IMR-90 (cell line): ENCODE measurements around the gene FAM98C. TPM values are rescaled to one million over a fixed set of nuclear protein-coding genes. Genes with fewer than 3 reads are reported as not detected.

Source experiments
- ATAC-seq: fragments of 200-7000 bp; cut with Tn5 transposase; 2 replicates; pipeline ENCODE4 v1.9.1; 2020; ENCODE audit warnings: low read depth, mild to moderate bottlenecking, moderate library complexity
- BruUV-seq: library from RNA; stranded (reverse); fragments of 400-500 nt; replicated peaks from 2 replicates; lab custom pipeline; 2021; lab: Mats Ljungman, UMichigan
- CTCF ChIA-PET: fragments of 300-600 bp; formaldehyde crosslinking; extraction: SDS; loops from one replicate; lab custom pipeline; 2021; ENCODE audit warnings: antibody characterized with exemption; lab: Yijun Ruan, JAX
- POLR2A ChIA-PET: fragments of 300-600 bp; sonication (Branson Sonifier 250); formaldehyde crosslinking; loops from one replicate; lab custom pipeline; 2022; ENCODE audit warnings: antibody characterized with exemption; ENCODE audit not compliant: unreplicated experiment; lab: Charles Lee
- DNase-seq: peaks from one replicate; pipeline ENCODE4 v3.0.0; 2013
- H2AFZ ChIP-seq: replicated peaks from 2 replicates; pipeline ENCODE3; 2013; ENCODE audit warnings: low read length, mild to moderate bottlenecking; ENCODE audit not compliant: poor library complexity
- H2AK5ac ChIP-seq: 2 replicates; pipeline ENCODE4 v1.6.1; 2013; ENCODE audit warnings: low read depth, low read length, inconsistent platforms
- H2AK9ac ChIP-seq: replicated peaks from 2 replicates; pipeline ENCODE3; 2013; ENCODE audit warnings: mild to moderate bottlenecking, low read depth, low read length, moderate library complexity; ENCODE audit not compliant: poor library complexity
- H2BK120ac ChIP-seq: 2 replicates; pipeline ENCODE4 v1.6.1; 2013; ENCODE audit warnings: low read depth, low read length, inconsistent platforms
- H2BK15ac ChIP-seq: 3 replicates; pipeline ENCODE4 v1.6.1; 2013; ENCODE audit warnings: low read depth, low read length, inconsistent platforms
- H2BK20ac ChIP-seq: 2 replicates; pipeline ENCODE4 v1.6.1; 2013; ENCODE audit warnings: low read depth, mild to moderate bottlenecking, inconsistent platforms, low read length, moderate library complexity
- H2BK5ac ChIP-seq: 2 replicates; pipeline ENCODE4 v1.6.1; 2013; ENCODE audit warnings: mild to moderate bottlenecking, low read depth, low read length, inconsistent platforms; ENCODE audit not compliant: poor library complexity, severe bottlenecking
- H3K14ac ChIP-seq: replicated peaks from 2 replicates; pipeline ENCODE4 v1.6.1; 2013; ENCODE audit warnings: low read depth, low read length, inconsistent platforms
- H3K18ac ChIP-seq: 2 replicates; pipeline ENCODE4 v1.6.1; 2013; ENCODE audit warnings: low read depth, low read length, control low read depth
- H3K23ac ChIP-seq: 2 replicates; pipeline ENCODE4 v1.6.1; 2013; ENCODE audit warnings: low read depth, low read length, inconsistent platforms
- H3K27ac ChIP-seq: 2 replicates; pipeline ENCODE4 v1.5.1; 2013; ENCODE audit warnings: mild to moderate bottlenecking, control low read depth, low read length; ENCODE audit not compliant: insufficient read depth
- H3K27me3 ChIP-seq: 2 replicates; pipeline ENCODE4 v1.6.1; 2013; ENCODE audit warnings: low read length; ENCODE audit not compliant: control insufficient read depth, insufficient read depth
- H3K36me3 ChIP-seq: 2 replicates; pipeline ENCODE4 v1.6.1; 2013; ENCODE audit warnings: low read length, mixed read lengths; ENCODE audit not compliant: control insufficient read depth, insufficient read depth
- H3K4ac ChIP-seq: 2 replicates; pipeline ENCODE4 v1.6.1; 2013; ENCODE audit warnings: low read depth, low read length, inconsistent platforms
- H3K4me1 ChIP-seq: 2 replicates; pipeline ENCODE4 v1.6.1; 2013; ENCODE audit warnings: low read length, mixed read lengths; ENCODE audit not compliant: control insufficient read depth, insufficient read depth
- H3K4me2 ChIP-seq: 2 replicates; pipeline ENCODE4 v1.6.1; 2013; ENCODE audit warnings: low read depth, mild to moderate bottlenecking, control low read depth, low read length, moderate library complexity
- H3K4me3 ChIP-seq: 2 replicates; pipeline ENCODE4 v1.5.1; 2013; ENCODE audit warnings: low read depth, mild to moderate bottlenecking, control low read depth, low read length, moderate library complexity; ENCODE audit not compliant: insufficient read depth
- H3K56ac ChIP-seq: 2 replicates; pipeline ENCODE4 v1.6.1; 2013; ENCODE audit warnings: low read length, inconsistent platforms; ENCODE audit not compliant: insufficient read depth; ENCODE audit errors: extremely low read depth
- H3K79me1 ChIP-seq, 2 experiments: 2 replicates each; pipeline ENCODE4 v1.6.1; 2013; ENCODE audit warnings: low read length in 2 of 2, inconsistent platforms in 1 of 2, low read depth in 1 of 2
- H3K9ac ChIP-seq: 2 replicates; pipeline ENCODE4 v1.6.1; 2013; ENCODE audit warnings: low read depth, low read length, control low read depth
- H3K9me1 ChIP-seq: 2 replicates; pipeline ENCODE4 v1.6.1; 2013; ENCODE audit warnings: low read length, inconsistent platforms; ENCODE audit not compliant: insufficient read depth
- H3K9me3 ChIP-seq: 2 replicates; pipeline ENCODE4 v1.6.1; 2013; ENCODE audit warnings: low read length; ENCODE audit not compliant: control insufficient read depth, insufficient read depth
- H4K20me1 ChIP-seq: 2 replicates; pipeline ENCODE4 v1.6.1; 2013; ENCODE audit warnings: low read length, inconsistent platforms; ENCODE audit not compliant: insufficient read depth
- H4K5ac ChIP-seq: 2 replicates; pipeline ENCODE4 v1.6.1; 2013; ENCODE audit warnings: mild to moderate bottlenecking, low read depth, low read length, control low read depth
- H4K8ac ChIP-seq, 2 experiments: 2 replicates each; pipeline ENCODE4 v1.6.1; 2013; ENCODE audit warnings: low read depth in 2 of 2, low read length in 2 of 2, control low read depth in 1 of 2, inconsistent platforms in 1 of 2
- H4K91ac ChIP-seq: 2 replicates; pipeline ENCODE4 v1.6.1; 2013; ENCODE audit warnings: low read depth, low read length, inconsistent platforms; ENCODE audit not compliant: insufficient read depth
- CEBPB ChIP-seq: IDR thresholded peaks from 2 replicates; pipeline ENCODE4 v1.6.1; 2012; ENCODE audit warnings: low read depth, low read length, improper control_type of control experiment
- ELK1 ChIP-seq: fragments of 150-350 bp; IDR thresholded peaks from 2 replicates; pipeline ENCODE4 v1.6.1; 2016; ENCODE audit warnings: low read depth, mild to moderate bottlenecking, low read length, moderate library complexity, borderline replicate concordance
- WGBS, 2 experiments: methylation state at CpG; one replicate each; pipeline versions ENCODE4 v1.1.5 to v1.1.7; 2013; ENCODE audit warnings: missing lambda C conversion rate in 2 of 2; ENCODE audit not compliant: insufficient read length in 1 of 2; ENCODE audit errors: extremely low coverage in 2 of 2; 5-methylcytosine and 5-hydroxymethylcytosine counted together
- dilution Hi-C: fragments of 300-500 bp; cut with HindIII; formaldehyde crosslinking; loops from one replicate; pipeline ENCODE4 v1.14.3; 2018; ENCODE audit warnings: low sequenced_read_pairs; ENCODE audit not compliant: unreplicated experiment
- in situ Hi-C: fragments of 300-500 bp; cut with MboI; formaldehyde crosslinking; loops from 3 replicates; pipeline ENCODE4 v1.14.3; 2019; ENCODE audit warnings: low sequenced_read_pairs, inconsistent platforms, mixed read lengths
- intact Hi-C: fragments of 100-400 bp; cut with micrococcal nuclease; formaldehyde crosslinking; loops from 2 replicates; pipeline ENCODE4 v1.10.0; 2022
- polyA plus RNA-seq, 3 experiments: library from polyadenylated mRNA; depleted of rRNA; stranded (reverse); fragments of >200 nt; gene quantifications; 2 replicates each; pipeline ENCODE4 v1.2.3, GENCODE V29; 2012; ENCODE audit warnings: low replicate concordance in 1 of 3
- total RNA-seq: library from RNA; depleted of rRNA; stranded (reverse); fragments of >200 nt; gene quantifications from 2 replicates; pipeline ENCODE4 v1.2.3, GENCODE V29; 2012

FAM98C gene
- total and polyA plus RNA-seq, 2 of the 4 experiments (the other 2 are of a cell fraction) = 3.6 to 17.9 TPM

DNA sequence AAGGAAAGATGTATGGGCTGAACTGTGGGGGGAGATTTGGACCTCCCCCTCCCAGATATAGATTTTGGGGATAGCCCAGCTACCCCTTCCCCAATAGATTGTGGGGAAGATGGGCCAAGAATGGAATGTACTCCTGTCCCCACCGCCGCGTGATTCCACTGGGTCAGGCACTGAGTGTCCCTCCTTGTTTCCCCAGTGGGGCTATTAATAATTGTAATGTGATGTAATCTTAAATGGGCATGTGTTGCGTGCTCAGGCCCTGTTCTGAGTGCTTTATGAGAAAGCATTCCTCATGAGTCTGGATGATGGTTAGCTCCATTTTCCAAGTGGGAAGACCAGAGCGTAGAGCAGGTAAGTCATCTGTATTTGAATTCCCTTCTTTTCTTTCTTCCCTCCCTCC, 27.1 kb upstream of the FAM98C start:
- ATAC-seq (no peak), DNase-seq (peak; percentile 20)
- Histone ChIP-seq H4K20me1 (peaks cover 44% of the 10 kb centered on the region), H3K9me1 (peaks cover 19% of the 10 kb centered on the region), H3K27me3 (no peaks in the 10 kb centered on the region), H3K14ac (peak overlapping the region; percentile 99), H4K8ac (no peak overlapping the region), H3K18ac (no peak overlapping the region), H3K36me3 (peaks cover 26% of the 10 kb centered on the region), H4K5ac (no peak overlapping the region), H4K91ac (no peak overlapping the region), H3K23ac (peak overlapping the region; percentile 95; the same call in 1 of the 2 replicates), H3K4me3 (peak overlapping the region; percentile 59), H2BK15ac (no peak overlapping the region), H2BK5ac (no peak overlapping the region), H2AK9ac (peak overlapping the region; percentile 99), H2AFZ (no peak overlapping the region), H3K27ac (peak overlapping the region; percentile 86; the same call in 1 of the 2 replicates), H3K4me1 (peaks cover 12% of the 10 kb centered on the region), H3K56ac (peak overlapping the region; percentile 92; the same call in 1 of the 2 replicates), H3K9ac (peak overlapping the region; percentile 88), H3K9me3 (no peaks in the 10 kb centered on the region), H3K4ac (peak overlapping the region; percentile 96; the same call in 1 of the 2 replicates), H2BK120ac (no peak overlapping the region), H3K79me1 (peaks cover 19 to 55% of the 10 kb centered on the region in 2 experiments; a peak in 3 of 4 replicates), H2BK20ac (no peak overlapping the region), H2AK5ac (peak overlapping the region; percentile 88; the same call in 1 of the 2 replicates), H3K4me2 (peak overlapping the region; percentile 84)
- BruUV-seq = no TSS peak
- dilution Hi-C loops (no loop called here), intact Hi-C loops (loop anchor here (2.0 kb wide), 2 partner anchors 13 to 39 kb away; partner anchors contain the start of genes GGN and SPRED3), in situ Hi-C loops (no loop called here)
- TF ChIP-seq ELK1 (no peak), CEBPB (peak; percentile 35; the same call in 1 of the 2 replicates)
- WGBS, 2 experiments = 81% methylated on average over 3 of the region's 5 CpGs; no CpG with 5 or more reads in 1 of the 2 experiments
- POLR2A ChIA-PET = interaction anchor here (0.5 to 0.7 kb wide), 3 partner anchors 12 to 23 kb away, joined by 3 read pairs; partner anchors contain the start of gene GGN
- CTCF ChIA-PET = interaction anchor here (0.9 to 1.1 kb wide), 3 partner anchors 9 to 132 kb away, joined by 3 to 5 read pairs (median 3); partner anchors contain the start of gene GGN
